M059J (cell line): ENCODE measurements around the gene NEU3. TPM values are rescaled to one million over a fixed set of nuclear protein-coding genes. Genes with fewer than 3 reads are reported as not detected.
"Not testable (repeated sequence)": the region's sequence is repeated elsewhere in the genome, so short reads cannot be mapped to it uniquely, and the experiment has no call there.

Experiments used
- DNase-seq: peaks from one replicate; pipeline ENCODE4 v3.0.0-alpha.2; 2012; ENCODE audit warnings: low read depth
- total RNA-seq: library from RNA; depleted of rRNA; stranded (reverse); fragments of >200 nt; shearing (Covaris generic); gene quantifications from 2 replicates; pipeline ENCODE4 v1.2.3, GENCODE V29; 2014

The NEU3 gene
- total RNA-seq, 1 experiment from 2014 or later: 8.2 TPM

- DNase-seq: no peak
Measured at GRCh38 chr11:74984070-74984469, 4.7 kb upstream of the NEU3 start.

- DNase-seq: no peak
Measured at GRCh38 chr11:74984730-74985129, 4.0 kb upstream of the NEU3 start.

GRCh38 chr11:74989260-74989638 is 516 bp downstream of the NEU3 start:
- DNase-seq: no peak

- not testable (repeated sequence) for DNase-seq
Measured at GRCh38 chr11:74990150-74990549, 1.4 kb downstream of the NEU3 start.

GRCh38 chr11:74990941-74991340 is 2.2 kb downstream of the NEU3 start:
- DNase-seq: no peak

GRCh38 chr11:74992852-74993251 is 4.1 kb downstream of the NEU3 start:
- DNase-seq: no peak

GRCh38 chr11:75000975-75001354 is 12.2 kb downstream of the NEU3 start:
- DNase-seq: no peak

- DNase-seq: no peak
Measured at GRCh38 chr11:75001686-75002085, 13.0 kb downstream of the NEU3 start.

- DNase-seq: no peak
Measured at GRCh38 chr11:75002516-75002915, 13.8 kb downstream of the NEU3 start.

- no peak for DNase-seq
Measured at GRCh38 chr11:75004215-75004614, 15.5 kb downstream of the NEU3 start.

- DNase-seq: no peak
Measured at GRCh38 chr11:75011357-75011756, 22.6 kb downstream of the NEU3 start.

GRCh38 chr11:75011872-75012271 is 23.1 kb downstream of the NEU3 start:
- no peak for DNase-seq

- peak; percentile 50 for DNase-seq
Measured at GRCh38 chr11:75013051-75013450, 24.3 kb downstream of the NEU3 start.

- DNase-seq: peak; percentile 75
Measured at GRCh38 chr11:75014129-75014528, 25.4 kb downstream of the NEU3 start.

GRCh38 chr11:75019200-75019599 is 30.5 kb downstream of the NEU3 start:
- DNase-seq: not testable (repeated sequence)

- DNase-seq: not testable (repeated sequence)
Measured at GRCh38 chr11:75020328-75020727, 31.6 kb downstream of the NEU3 start.

- DNase-seq: no peak
Measured at GRCh38 chr11:75022296-75022695, 33.6 kb downstream of the NEU3 start.

- DNase-seq: peak; percentile 78
Measured at GRCh38 chr11:75022759-75023396, 34.1 kb downstream of the NEU3 start.

GRCh38 chr11:75023446-75024067 is 34.8 kb downstream of the NEU3 start:
- no peak for DNase-seq

GRCh38 chr11:75024068-75024449 is 35.3 kb downstream of the NEU3 start:
- no peak for DNase-seq

GRCh38 chr11:75024764-75025211 is 36.1 kb downstream of the NEU3 start:
- DNase-seq: no peak

- no peak for DNase-seq
Measured at GRCh38 chr11:75025561-75025960, 36.8 kb downstream of the NEU3 start.

GRCh38 chr11:75028321-75028720 is 39.6 kb downstream of the NEU3 start:
- DNase-seq: no peak

- DNase-seq: no peak
Measured at GRCh38 chr11:75028724-75029123, 40.0 kb downstream of the NEU3 start.
